Ectodermal cell (in vitro differentiated cells): ENCODE data around the gene OR2H1.

Experiments used
- H3K27ac ChIP-seq: 2 replicates; pipeline ENCODE4 v1.7.0; 2013; ENCODE audit warnings: mild to moderate bottlenecking, low read depth, low read length; ENCODE audit not compliant: insufficient read depth, poor library complexity, severe bottlenecking
- H3K27me3 ChIP-seq: 2 replicates; pipeline ENCODE4 v1.7.0; 2013; ENCODE audit warnings: mild to moderate bottlenecking, low read length; ENCODE audit not compliant: insufficient read depth, control insufficient read depth, poor library complexity, severe bottlenecking
- H3K36me3 ChIP-seq: one replicate; pipeline ENCODE4 v1.7.0; 2013; ENCODE audit warnings: low read length; ENCODE audit not compliant: control insufficient read depth, insufficient read depth
- H3K4me1 ChIP-seq: one replicate; pipeline ENCODE4 v1.7.0; 2013; ENCODE audit warnings: low read length; ENCODE audit not compliant: control insufficient read depth, insufficient read depth
- H3K4me3 ChIP-seq: 2 replicates; pipeline ENCODE4 v1.7.0; 2013; ENCODE audit warnings: low read depth, low read length, control low read depth; ENCODE audit not compliant: insufficient read depth
- H3K9me3 ChIP-seq: 2 replicates; pipeline ENCODE4 v1.7.0; 2013; ENCODE audit warnings: mild to moderate bottlenecking, low read length, moderate library complexity; ENCODE audit not compliant: control insufficient read depth
- WGBS, 2 experiments: methylation state at CpG; one replicate each; pipeline ENCODE4 v1.1.7; 2013; ENCODE audit warnings: missing lambda C conversion rate in 2 of 2; 5-methylcytosine and 5-hydroxymethylcytosine counted together

The OR2H1 gene

DNA sequence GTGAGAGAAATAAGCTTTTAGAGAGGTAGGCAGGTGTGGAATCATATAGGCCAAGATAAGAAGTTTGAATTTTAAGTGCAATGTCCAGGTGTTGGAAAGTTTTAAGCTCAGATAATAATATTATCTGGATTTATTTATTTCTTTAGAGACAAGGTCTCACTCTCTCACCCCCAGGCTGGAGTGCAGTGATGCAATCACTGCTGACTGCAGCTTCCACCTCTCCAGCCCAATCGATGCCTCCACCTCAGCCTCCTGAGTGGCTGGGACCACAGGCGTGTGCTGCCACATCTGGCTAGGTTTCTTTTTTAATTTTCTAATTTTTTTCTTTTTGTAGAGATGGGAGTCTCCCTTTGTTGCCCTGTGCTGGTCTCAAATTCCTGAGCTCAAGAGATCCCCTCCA lies 36.3 kb downstream of the OR2H1 start:
- Histone ChIP-seq H3K27ac (no peak overlapping the region), H3K4me1 (no peaks in the 10 kb centered on the region), H3K9me3 (no peaks in the 10 kb centered on the region), H3K4me3 (no peak overlapping the region), H3K36me3 (no peaks in the 10 kb centered on the region), H3K27me3 (no peaks in the 10 kb centered on the region)
- WGBS, 2 experiments: 71 to 94% methylated on average over 2 of the region's 2 CpGs

DNA sequence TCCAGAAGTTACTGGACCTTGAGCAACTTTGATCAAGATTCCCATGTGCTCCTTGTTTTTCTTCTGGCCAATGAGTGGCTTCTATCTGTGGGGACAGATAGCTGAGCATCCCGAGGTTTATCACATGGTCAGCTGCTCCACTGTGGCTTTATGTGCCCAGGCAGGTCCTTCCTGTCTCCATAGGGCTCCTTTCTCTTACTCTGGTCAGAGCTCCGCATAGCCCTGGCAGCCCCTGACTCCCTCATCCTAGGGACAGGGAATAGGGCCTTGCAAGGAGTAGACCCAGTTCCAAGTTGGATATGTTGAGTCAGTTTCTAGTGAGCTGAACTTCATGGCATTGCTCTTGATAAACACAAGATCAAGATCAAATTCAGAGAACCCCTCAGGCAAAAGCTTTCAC lies 37.2 kb downstream of the OR2H1 start:
- Histone ChIP-seq H3K27ac (no peak overlapping the region), H3K9me3 (no peaks in the 10 kb centered on the region), H3K27me3 (no peaks in the 10 kb centered on the region), H3K4me1 (no peaks in the 10 kb centered on the region), H3K4me3 (no peak overlapping the region), H3K36me3 (no peaks in the 10 kb centered on the region)
- WGBS, 2 experiments: 93 to 97% methylated on average over 2 of the region's 2 CpGs

DNA sequence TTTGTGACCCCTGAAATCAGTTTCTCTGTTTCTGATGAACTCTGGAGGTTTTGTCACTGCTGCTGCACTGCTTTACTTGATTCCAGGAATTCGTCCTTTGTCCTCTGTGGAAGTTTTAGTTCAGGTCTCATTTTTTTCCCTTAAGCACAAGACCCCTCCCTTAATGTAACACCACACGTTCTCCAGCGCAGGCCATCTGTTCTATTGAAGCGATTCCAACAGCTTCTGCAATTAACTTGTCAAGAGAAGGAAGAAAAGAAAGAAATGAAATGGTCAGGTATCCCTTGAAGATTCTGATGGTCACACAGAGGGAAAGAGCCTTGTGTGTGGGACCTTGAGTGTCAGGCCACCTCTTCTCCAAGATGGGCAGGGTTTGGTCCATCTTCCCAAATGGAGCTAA lies 38.6 kb downstream of the OR2H1 start:
- Histone ChIP-seq H3K9me3 (no peaks in the 10 kb centered on the region), H3K27me3 (no peaks in the 10 kb centered on the region), H3K4me3 (no peak overlapping the region), H3K4me1 (no peaks in the 10 kb centered on the region), H3K27ac (no peak overlapping the region), H3K36me3 (no peaks in the 10 kb centered on the region)
- 94% methylated on average over 4 of the region's 4 CpGs for WGBS, 2 experiments

DNA sequence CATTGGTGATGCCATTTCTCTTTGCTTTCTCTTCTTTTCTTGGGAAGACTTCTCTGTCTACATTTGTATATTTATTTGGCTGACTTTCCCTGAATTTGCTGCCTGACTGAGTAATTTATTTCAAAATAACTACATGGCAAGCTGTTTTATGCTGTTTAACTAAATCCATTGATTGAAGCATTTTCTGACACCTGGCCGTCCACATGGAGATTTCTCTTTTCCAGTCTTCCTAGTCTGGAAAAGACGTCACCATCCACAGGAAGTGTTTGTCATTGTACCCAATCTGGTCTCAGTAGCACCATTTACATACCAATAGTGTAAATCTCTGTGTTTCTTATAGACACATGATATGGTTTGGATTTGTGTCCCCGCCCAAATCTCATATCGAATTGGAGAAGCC lies 40.0 kb downstream of the OR2H1 start:
- Histone ChIP-seq H3K36me3 (no peaks in the 10 kb centered on the region), H3K27me3 (no peaks in the 10 kb centered on the region), H3K9me3 (no peaks in the 10 kb centered on the region), H3K4me1 (no peaks in the 10 kb centered on the region), H3K4me3 (no peak overlapping the region), H3K27ac (no peak overlapping the region)
- 89 to 95% methylated on average over 4 of the region's 4 CpGs for WGBS, 2 experiments

DNA sequence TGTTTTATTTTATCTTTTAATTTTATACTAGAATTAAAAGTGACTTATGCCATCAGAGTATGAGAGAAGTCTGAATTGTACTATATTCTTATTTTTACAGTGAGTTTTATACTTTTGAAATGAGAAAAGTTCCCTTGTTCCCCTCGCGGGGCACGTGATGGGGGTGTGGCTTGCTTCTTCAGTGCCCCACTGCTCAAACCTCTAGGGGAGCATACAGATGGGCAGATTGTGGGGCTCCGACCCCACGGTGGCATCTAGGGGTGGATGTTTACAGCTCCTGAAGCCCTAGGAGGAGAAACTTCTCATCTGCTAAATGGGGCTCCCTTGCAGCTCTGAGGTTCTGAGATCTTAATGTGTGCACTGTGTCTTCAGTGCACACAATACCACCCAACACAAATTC lies 42.7 kb downstream of the OR2H1 start:
- Histone ChIP-seq H3K4me3 (no peak overlapping the region), H3K27ac (no peak overlapping the region), H3K27me3 (no peaks in the 10 kb centered on the region), H3K4me1 (no peaks in the 10 kb centered on the region), H3K36me3 (no peaks in the 10 kb centered on the region), H3K9me3 (no peaks in the 10 kb centered on the region)
- 93 to 95% methylated on average over 5 of the region's 5 CpGs for WGBS, 2 experiments

DNA sequence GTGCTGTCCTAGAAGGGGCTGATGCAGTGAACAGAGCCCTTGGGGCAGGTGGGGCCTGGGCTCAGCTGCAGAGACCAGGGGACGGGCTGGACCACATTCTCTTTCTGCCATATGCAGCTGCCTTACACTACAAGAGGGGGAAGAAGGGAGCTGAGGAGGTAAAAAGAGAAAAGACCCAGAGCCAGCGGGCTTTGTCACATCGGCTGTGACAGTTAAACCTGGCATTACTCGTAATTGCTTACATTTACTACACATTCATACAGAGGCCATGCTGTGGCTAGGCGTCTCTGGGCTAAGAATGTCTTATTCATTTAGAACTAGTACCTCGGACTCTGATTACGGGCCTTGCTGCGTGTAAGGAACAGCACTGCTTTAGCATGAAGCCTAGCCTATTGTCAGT lies 43.6 kb downstream of the OR2H1 start:
- Histone ChIP-seq H3K27ac (no peak overlapping the region), H3K4me1 (no peaks in the 10 kb centered on the region), H3K9me3 (no peaks in the 10 kb centered on the region), H3K36me3 (no peaks in the 10 kb centered on the region), H3K27me3 (no peaks in the 10 kb centered on the region), H3K4me3 (no peak overlapping the region)
- 91 to 99% methylated on average over 8 of the region's 8 CpGs for WGBS, 2 experiments

DNA sequence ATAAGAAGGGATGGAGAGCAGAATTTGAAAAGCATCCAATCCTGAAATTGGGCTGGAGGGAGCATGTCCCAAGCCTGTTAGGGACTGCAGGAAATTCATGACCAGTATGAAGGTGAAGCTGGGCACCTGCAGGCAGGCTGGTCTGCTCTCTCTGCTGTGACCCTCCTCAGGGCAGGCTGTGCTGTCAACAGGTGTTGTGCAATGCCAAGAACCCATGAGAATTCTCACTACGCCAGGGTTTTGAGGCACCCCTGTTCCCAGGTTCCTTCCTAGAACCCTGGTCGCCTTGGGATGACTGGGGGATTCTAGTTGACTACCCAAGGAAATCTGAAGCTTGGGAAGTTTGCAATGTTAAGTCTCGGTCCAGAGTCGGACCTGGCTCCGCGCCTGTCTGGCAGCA lies 44.2 kb downstream of the OR2H1 start:
- no peaks in the 10 kb centered on the region for H3K4me1 ChIP-seq
- H3K9me3 ChIP-seq: no peaks in the 10 kb centered on the region
- no peak overlapping the region for H3K27ac ChIP-seq
- H3K27me3 ChIP-seq: no peaks in the 10 kb centered on the region
- H3K4me3 ChIP-seq: no peak overlapping the region
- H3K36me3 ChIP-seq: no peaks in the 10 kb centered on the region
- 92 to 93% methylated on average over 6 of the region's 6 CpGs for WGBS, 2 experiments

DNA sequence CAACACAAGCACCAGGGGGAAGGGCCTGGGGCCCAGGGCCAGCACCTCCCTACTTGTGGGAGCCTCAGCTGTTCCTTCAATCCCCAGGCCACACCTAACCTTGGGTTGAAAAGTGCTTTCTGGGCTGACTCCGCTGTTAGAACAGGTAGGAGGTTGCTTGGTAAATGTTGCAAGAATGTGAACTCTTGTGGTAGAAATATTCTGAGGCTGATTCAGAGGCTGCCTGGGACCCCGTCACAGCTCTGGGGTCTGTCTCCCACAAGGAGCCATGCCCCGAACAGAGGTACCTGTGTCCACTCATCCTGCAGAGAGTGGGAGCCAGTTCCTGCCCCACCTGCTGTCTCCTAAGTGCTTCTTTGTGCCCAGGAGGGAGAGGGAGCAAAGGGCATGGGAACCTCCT lies 45.2 kb downstream of the OR2H1 start:
- H3K27ac ChIP-seq: no peak overlapping the region
- H3K27me3 ChIP-seq: no peaks in the 10 kb centered on the region
- no peaks in the 10 kb centered on the region for H3K4me1 ChIP-seq
- H3K9me3 ChIP-seq: no peaks in the 10 kb centered on the region
- WGBS, 2 experiments: 88 to 95% methylated on average over 3 of the region's 3 CpGs
- no peak overlapping the region for H3K4me3 ChIP-seq
- no peaks in the 10 kb centered on the region for H3K36me3 ChIP-seq

DNA sequence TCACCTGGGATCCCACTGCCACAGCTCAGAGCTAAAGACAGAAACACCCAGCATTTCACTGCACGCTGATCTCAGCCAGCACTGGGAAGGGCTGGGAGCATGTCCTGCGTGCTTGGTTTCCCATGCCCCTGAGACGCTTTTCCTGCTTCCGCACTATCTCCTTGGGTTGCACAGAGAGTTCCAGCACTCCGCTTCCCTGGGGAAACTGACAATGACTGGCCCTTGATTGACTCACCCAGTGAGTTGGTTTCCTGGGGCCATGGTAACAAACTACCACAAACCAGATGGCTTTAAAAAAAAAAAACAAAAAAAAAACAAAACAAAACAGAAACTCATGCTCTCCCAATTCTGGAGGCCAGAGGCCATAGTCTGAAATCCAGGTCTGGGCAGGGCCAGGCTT lies 45.6 kb downstream of the OR2H1 start:
- Histone ChIP-seq H3K36me3 (no peaks in the 10 kb centered on the region), H3K27me3 (no peaks in the 10 kb centered on the region), H3K27ac (no peak overlapping the region), H3K9me3 (no peaks in the 10 kb centered on the region), H3K4me1 (no peaks in the 10 kb centered on the region), H3K4me3 (no peak overlapping the region)
- 91 to 92% methylated on average over 5 of the region's 5 CpGs for WGBS, 2 experiments

DNA sequence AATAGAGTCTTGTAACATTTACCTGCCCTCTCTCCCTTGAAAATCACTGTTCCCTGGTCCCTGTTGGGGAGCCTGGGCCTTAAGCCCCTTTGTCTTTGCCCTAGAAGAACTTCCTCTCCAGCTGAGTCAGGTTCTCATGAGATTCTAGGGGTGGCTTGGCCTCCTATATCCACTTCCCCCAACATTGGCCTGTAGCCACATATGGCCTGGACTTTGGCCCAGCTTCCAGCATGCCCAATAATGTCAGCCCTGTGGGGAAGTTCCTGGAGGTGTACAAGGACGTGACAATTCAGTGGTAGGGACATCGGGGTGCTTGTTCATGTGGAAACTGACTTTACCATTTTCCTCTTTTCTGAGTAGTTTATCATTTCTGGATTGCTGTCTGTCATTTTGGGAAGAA lies 48.0 kb downstream of the OR2H1 start:
- H3K36me3 ChIP-seq: no peaks in the 10 kb centered on the region
- 93 to 100% methylated on average over 2 of the region's 2 CpGs for WGBS, 2 experiments
- no peaks in the 10 kb centered on the region for H3K9me3 ChIP-seq
- H3K4me3 ChIP-seq: no peak overlapping the region
- H3K27me3 ChIP-seq: no peaks in the 10 kb centered on the region
- H3K4me1 ChIP-seq: peaks cover under 1% of the 10 kb centered on the region
- H3K27ac ChIP-seq: no peak overlapping the region

DNA sequence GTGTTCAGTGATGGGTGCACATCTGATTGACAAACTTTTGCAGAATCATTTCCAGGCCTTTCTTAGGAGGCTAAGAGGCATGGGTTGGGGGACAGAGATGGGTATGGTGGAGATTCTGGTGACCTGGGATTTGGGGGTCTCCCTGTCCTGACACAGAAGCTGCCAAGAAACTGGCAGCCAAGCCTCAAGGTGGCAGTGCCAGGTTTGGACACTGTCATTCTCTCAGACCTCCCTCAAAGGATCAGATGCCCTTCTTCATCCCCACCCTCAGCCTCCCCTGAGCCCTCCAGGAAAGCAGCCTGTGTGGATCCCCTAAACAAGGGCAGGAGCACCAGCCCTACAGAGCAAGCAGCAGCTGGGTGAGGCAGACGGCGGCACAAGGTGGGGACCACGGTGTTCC lies 48.9 kb downstream of the OR2H1 start:
- no peak overlapping the region for H3K27ac ChIP-seq
- H3K36me3 ChIP-seq: no peaks in the 10 kb centered on the region
- no peaks in the 10 kb centered on the region for H3K9me3 ChIP-seq
- H3K27me3 ChIP-seq: no peaks in the 10 kb centered on the region
- no peak overlapping the region for H3K4me3 ChIP-seq
- H3K4me1 ChIP-seq: peaks cover 3% of the 10 kb centered on the region
- 92 to 98% methylated on average over 3 of the region's 3 CpGs for whole genome bisulfite sequencing, 2 experiments
